Measurements from ENCODE around the gene CACNA1C.

The CACNA1C gene

DNA sequence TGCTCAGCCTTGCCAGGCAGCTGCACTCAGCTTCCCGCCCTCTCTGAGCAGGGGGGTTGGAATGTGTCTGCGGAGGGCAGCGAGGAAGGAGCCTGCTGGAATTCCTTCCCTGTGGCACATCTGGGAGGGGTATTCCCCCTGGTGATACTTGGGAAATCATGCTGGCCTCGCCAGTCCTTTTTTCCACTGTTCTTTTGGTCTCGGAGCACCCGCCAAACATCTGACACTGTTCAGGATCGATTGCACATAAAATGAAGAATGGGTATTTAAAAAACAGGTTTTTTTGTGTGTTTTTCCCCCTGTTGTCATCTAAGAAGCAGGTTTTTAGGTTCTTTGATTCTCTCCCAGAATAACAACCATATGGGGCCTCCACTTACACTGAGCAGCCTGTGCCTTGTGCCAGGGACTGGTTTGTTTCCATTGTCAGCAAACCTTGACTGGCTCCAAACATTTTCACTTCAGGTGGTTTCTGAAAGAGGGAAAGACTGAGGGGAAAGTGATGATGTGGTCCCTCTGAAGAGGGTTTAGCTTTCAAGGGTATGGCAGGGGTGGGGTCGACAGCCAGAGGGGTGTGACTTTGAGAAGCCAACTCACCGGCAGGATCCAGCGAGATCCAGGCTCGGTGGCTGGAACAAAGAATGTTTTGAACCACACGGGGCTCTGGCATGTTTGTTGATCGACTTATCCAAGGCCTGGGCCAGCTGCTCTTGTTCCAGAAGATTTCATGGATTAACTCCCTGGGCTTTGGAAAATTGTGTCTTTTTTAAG, 215.1 kb downstream of the CACNA1C start:
- in situ Hi-C loops (cut with HindIII; ENCODE audit: low sequenced_read_pairs) = loop anchor here (25.0 kb wide), 1 partner anchor 106 kb away; no protein-coding TSS in a partner anchor

DNA sequence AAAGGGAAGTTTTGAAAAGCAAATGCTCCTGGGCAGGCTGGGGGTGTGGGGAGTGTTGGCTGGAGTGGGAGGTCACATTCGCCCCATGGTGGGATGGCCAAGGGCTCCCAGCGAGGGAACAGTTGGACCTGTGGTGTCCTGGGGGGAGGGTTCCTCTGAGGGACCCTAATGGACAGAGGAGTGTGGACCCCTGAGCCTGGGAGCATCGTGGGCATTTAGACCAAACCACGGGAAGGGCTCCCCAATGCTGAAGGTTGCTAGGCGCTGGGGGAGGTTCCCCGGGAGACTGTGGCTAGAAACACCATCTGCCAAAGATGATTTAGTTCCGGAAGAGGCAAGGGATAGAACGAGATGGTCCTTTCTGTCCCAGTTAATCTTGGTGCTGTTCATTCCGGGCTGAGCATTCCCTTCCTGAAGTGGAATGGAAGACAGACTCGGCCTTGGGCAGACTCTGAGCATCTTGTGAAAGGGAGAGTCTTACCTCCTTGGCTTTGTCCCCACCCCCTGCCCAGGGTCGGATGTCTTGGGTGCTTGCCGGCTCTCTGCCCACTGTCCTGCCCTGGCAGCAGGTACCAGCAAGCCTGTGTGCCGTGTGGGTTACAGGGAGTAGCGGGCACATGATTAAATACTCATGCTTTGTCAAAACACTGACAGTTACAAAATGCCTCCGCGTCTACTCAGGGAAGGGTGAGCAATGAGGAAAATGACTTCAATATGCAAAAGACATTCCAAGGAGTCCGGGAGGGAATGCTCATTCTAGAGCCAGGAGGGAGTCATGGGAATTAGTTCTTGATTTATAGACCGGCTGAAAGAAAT, 215.9 kb downstream of the CACNA1C start:
- in situ Hi-C loops (cut with HindIII; ENCODE audit: low sequenced_read_pairs) = loop anchor here (25.0 kb wide), 1 partner anchor 106 kb away; no protein-coding TSS in a partner anchor

DNA sequence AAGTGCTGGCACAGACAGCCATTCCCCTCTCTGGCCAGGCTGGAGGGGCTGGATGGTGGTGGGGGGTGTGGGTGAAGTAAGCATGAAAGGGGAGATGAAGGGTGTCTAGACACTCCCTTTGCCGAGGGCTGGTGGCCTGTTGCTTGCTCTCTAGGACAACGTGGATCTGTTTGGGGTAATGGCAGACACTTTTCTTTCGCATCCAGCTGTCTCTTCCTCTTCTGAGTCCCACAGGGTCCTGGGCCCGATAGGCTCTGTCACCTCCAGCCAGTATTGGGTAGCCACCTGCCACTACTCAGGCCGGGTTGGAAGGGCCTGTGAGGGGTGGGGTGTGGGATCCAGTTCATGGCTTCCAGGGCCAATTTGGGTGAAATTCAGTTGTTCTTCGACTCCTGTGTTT, 218.1 kb downstream of the CACNA1C start:
- in situ Hi-C loops (cut with HindIII; ENCODE audit: low sequenced_read_pairs) = loop anchor here (25.0 kb wide), 1 partner anchor 109 kb away; no protein-coding TSS in a partner anchor

DNA sequence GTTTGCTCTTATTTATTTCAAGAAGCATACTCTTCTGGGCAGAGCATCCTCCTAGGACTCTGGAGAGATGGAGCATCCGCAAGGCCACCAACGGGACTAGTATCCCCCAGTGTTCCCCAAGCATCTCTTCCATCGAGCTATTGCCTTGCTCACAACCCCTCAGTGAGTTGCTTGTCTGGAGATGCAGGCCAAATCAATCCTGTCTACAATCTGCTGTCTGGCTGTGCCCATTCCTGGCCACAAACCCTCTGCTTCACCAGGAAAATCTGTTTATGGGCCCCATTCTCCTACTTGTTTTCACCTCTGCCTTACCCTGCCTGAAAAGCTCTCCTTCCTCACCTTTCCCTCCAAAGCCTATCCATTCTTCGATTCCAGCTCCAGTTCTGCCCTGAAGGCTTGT, 219.2 kb downstream of the CACNA1C start:
- in situ Hi-C loops (cut with HindIII; ENCODE audit: low sequenced_read_pairs) = loop anchor here (25.0 kb wide), 1 partner anchor 110 kb away; no protein-coding TSS in a partner anchor

DNA sequence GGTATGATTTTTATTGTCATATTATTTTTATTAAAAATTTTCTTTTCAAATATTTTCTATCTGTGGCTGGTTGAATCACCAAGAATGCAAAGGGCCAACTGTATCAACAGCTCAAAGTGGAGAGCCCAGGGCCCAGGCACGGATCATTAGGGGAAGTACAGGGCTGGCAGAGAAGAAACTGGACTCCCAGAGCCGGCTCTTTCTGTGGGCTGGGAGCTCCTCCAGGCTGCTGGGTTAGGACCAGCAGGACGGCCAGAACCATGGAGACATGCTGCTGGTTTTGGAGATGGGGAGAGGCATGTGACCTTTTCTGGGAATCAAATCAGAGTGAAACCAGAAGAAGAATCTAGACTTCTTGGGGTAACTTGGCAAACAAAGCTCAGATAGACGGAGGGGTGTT, 220.5 kb downstream of the CACNA1C start:
- in situ Hi-C loops (cut with HindIII; ENCODE audit: low sequenced_read_pairs) = loop anchor here (25.0 kb wide), 1 partner anchor 111 kb away; no protein-coding TSS in a partner anchor

DNA sequence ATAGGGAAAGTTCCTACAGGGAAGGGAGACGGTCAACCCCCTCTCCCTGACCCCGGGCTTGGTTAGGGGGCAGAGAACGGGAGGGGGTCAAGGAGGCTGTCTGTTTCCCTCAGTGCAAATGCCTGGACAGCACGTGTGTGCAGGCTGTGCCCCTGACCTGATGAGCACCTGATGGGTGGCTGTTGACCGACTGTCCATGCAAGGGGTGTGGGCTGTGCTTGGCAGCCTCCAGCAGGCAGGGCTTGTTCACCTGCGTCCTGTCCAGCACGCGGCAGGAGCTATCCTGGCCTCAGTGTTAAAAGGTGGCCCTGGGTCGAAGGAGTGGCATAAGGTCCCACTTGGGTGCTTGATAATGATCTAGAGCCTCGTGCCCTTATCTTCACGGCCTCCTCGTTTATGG, 221.0 kb downstream of the CACNA1C start:
- in situ Hi-C loops (cut with HindIII; ENCODE audit: low sequenced_read_pairs) = loop anchor here (25.0 kb wide), 1 partner anchor 111 kb away; no protein-coding TSS in a partner anchor

DNA sequence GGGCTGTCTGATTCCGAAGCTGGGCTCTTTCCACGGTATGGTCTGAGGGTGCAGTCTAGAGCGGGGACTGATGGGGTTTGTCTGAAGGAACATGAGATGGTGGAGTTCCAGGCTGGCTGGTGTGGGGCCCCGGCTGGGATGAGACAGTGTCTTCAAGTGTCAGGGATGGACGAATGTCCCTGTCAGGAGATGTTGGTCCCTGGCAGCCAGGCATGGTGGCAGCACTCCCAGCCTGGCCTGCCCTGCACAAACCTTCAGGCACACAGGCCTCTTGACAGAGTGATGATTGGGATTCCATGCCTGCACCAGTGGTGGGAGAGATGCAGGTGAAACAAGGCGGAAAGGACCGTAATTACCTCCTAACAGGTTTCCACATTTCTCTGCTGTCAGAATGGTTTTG, 221.9 kb downstream of the CACNA1C start:
- in situ Hi-C loops (cut with HindIII; ENCODE audit: low sequenced_read_pairs) = loop anchor here (25.0 kb wide), 1 partner anchor 112 kb away; no protein-coding TSS in a partner anchor

DNA sequence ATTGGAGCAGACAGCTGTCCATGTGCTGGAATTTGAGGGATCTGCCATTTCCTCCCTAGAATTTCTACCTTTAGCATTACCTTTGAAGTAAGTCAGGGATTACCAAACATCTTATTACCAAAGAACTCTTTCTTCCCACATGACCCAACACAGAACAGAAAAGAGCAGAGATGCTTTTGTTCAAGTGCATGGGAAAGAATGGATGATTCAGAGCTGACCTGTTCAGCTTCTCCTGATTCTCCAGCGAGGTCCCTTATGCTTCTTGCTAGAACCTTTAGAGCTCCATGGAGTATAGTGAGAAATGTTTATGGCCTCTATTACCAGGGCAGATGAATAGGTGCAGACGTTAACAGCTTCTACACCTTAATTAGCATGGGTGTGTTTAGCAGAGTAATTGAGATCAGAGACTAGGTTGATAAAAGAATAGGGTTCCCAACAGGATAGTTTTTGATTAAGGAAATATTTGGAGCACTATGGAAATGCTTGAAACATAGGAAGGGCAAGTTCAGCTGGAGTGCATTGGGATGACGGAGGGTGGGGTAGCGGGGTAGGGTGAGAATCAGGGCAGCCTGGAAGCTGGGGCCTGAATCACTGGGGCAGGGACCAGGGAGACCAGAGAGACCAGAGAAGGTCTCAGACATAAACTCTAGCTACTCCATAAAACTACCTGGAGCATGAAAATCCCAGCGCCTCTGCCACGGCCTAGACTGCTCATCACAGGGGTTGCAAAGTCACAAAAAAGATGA, 223.7 kb downstream of the CACNA1C start:
- in situ Hi-C loops (cut with HindIII; ENCODE audit: low sequenced_read_pairs) = no loop called here

DNA sequence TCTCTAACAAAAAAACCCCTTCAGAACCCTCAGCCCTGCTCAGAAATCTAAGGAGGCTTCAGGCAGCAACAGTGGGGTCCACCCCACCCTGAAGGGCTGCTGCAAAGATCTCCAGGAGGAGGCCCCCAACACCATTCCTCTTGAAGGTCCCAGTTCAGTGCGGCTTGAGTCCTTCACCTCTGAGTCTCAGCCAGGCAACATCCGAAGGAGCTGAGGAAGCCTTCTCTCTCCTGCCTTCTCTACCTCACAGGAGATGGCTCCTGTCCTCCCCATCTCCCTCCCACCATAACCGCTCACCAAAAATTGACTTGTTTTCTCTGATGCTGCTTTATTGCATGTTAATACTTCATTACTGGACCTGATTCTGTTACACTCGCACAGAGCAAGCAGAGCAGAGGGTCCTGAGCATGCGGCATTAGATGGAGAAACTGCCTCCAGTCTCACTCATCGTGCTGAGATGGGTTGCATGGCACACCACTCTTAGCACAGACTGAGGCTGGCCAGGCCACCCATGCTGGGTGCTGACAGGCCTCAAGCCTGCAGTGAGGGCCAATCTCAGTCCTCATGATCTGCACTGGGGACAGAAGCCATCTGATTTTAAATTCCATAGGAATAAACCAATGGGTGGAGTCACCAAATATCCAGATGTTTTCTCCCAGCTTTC, 224.8 kb downstream of the CACNA1C start:
- in situ Hi-C loops (cut with HindIII; ENCODE audit: low sequenced_read_pairs) = no loop called here

DNA sequence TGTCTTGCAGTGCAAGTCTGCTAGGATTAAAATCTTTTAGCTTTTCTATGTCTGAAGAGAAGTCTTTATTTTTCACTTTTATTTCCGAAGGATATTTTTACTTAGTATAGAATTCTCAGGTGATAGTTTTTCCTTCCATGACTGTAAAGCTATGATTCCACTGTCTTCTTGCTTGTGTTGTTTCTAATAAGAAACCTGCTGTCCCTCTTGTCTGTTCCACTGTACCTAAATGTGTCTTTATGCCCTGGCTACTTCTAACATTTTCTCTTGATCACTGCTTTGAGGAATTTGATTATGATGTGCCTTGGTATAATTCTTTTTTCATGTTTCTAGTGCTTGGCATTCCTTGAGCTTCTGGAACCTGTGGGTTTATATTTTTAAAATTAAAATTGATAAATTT, 228.7 kb downstream of the CACNA1C start:
- in situ Hi-C loops (cut with HindIII; ENCODE audit: low sequenced_read_pairs) = no loop called here

DNA sequence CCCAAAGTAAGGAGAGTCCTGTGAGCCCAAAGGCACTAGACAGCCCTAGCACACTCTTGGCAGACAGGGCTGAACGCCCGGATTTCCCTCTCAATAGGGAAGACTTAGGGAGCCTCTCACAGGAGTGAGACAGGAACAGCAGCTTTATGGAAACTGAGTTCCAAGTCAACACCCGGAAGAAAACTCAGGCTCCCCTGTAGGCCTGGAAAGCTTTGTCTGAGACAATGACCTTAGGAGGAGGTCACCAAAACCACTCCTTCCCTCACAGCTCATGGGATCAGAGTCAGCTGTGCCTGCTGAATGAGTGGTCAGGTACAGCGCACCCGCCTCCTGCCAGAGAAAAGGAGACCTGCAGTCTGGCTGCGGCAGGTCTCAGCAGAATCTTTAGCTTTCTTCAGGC, 229.5 kb downstream of the CACNA1C start:
- in situ Hi-C loops (cut with HindIII; ENCODE audit: low sequenced_read_pairs) = no loop called here

DNA sequence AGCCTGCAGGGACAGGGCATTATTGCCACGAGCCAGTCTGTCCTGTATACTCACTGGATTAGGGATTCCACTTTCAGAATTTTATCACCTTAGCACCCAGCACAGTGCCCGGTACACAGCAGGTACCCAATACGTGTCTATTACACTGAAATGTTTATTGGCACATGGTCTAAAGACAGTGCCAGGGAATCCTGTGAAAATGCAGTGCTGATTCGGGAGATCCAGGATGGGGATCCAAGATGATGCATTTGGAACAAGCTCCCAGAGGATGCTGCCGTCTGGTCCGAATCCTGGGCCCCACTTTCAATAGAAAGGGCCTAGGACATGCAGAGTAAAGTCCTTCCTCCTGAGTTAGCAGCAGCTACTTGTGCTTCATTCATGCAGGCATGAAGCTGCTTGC, 230.7 kb downstream of the CACNA1C start:
- in situ Hi-C loops (cut with HindIII; ENCODE audit: low sequenced_read_pairs) = no loop called here

DNA sequence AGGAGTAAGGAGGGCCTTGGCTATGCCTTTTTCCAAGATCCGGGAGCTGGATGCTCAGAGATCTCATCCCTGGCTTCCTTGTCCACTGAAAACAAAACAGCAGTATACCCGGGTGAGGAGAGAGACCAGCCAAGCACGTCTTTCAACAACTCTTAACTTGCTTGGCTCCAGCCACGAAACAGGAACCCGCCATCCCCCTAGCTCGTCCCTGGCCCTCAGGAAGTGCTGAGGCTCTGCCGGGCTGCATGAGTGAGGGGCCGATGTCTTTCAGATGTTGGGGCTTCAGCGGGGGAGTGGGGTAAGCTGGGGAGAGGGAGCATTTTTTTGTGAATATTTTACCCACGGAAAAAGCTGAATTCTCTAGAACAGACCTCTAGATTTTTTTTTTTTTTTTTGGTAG, 231.1 kb downstream of the CACNA1C start:
- in situ Hi-C loops (cut with HindIII; ENCODE audit: low sequenced_read_pairs) = no loop called here

DNA sequence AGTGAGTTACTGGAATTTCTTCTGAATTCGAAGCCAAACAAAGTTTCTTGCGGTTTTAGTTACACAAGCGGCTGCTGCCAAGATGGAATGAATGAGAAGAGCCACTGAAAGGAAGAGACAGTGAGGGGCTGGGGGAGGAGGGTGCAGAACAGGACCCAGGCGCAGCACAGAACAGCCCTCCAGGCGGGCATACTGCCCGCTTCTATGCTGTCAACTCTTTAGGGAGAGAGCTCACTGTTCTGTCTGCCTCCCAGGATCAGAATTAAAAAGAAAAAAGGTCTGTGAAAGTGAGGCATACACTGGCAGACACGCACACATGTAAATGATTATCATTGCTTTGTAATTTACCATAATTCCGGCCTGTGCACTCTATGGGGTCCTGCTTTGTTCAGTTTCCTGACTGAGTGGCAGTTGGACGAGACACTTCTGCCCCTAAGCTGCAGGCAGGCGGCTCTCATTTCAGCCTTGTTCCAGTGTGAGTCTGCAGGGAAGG, 231.6 kb downstream of the CACNA1C start:
- in situ Hi-C loops (cut with HindIII; ENCODE audit: low sequenced_read_pairs) = no loop called here

DNA sequence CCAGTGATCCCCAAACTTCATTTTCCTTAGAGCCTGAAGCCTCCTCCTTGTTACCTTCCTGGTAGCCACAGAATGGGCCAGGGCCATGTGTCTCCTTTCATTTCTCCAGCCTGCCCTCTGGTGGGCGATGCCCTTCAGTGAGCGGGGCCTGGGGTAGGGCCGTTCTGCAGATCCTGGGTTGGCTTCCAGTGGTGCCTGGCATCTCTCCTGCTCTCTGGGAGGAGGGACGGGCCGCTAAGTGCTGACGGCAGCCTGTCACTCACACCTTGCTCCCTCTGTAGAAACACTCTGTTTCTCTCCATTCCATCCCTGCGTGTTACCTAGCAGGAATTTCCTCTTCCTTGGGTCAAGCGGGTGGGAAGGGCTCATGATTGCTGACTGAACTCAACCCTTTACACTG, 232.1 kb downstream of the CACNA1C start:
- in situ Hi-C loops (cut with HindIII; ENCODE audit: low sequenced_read_pairs) = no loop called here

DNA sequence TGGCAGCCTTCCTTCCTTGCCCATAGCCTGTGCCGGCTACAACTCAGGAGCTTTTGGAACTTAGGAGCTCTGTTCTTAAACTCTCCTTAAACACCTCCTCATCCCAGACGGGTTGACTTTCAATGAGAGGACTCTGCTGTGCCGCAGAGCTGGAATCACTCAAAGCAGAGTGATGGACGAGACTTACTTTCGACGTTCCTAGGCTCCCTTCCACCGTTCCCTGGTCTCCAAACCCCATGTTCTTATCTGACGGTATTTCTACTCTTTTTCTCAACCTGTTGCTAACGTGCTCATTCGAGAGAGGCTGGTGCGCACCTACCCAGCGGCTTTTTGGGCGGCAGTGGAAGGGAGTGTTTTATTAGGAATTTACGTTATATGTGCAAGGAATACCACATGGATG, 232.7 kb downstream of the CACNA1C start:
- in situ Hi-C loops (cut with HindIII; ENCODE audit: low sequenced_read_pairs) = no loop called here

DNA sequence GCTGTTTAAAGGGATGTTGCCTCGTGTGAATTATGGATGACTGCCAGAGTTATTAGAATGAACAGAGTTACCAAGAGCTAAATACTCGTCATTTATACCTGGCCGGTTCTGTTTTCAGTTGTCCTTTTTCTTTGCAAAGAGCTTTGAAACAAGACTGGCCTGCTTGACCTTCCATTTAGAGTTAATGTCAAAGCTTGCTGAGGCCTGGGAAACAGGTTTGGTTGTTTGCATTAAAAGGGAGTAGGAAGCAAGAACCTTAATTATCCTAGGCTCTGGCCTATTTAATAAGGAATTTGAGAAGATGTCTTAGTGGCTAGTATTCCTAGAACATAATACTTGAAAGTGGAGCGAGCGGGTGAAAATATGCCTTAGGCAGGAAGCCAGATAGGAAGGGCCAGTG, 233.3 kb downstream of the CACNA1C start:
- in situ Hi-C loops (cut with HindIII; ENCODE audit: low sequenced_read_pairs) = no loop called here

DNA sequence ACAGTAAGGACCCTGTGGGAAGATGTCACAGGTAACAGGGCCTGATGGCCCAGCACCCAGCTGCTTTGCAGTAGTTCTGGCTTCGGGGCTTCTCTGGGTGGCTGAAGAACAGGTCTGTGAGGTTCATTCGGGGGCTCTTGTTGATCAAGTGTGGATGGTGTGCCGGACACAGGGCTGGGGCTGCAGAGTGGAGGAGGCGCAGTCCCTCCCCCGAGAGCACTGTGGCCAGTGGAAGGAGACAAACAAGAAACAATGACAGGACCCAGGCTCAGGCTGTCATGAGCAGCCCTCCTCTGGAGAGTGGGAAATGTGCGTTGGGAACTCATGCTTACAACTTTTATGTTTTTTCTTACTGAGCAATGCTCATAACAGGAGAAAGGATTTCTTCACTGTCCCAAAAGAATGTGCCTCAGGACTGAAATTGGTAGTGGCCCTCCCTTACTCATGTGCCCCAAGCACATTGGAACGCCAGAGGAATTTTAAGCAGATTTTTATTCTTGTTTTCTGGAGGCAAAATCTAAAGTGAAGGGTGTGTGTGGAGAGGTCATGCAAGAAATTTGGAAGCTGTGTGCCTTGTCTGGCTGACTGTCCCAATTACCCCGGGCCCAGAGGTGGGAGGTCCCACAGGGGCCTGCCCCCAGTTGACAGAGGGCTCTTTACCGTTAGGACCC, 233.8 kb downstream of the CACNA1C start:
- in situ Hi-C loops (cut with HindIII; ENCODE audit: low sequenced_read_pairs) = no loop called here

DNA sequence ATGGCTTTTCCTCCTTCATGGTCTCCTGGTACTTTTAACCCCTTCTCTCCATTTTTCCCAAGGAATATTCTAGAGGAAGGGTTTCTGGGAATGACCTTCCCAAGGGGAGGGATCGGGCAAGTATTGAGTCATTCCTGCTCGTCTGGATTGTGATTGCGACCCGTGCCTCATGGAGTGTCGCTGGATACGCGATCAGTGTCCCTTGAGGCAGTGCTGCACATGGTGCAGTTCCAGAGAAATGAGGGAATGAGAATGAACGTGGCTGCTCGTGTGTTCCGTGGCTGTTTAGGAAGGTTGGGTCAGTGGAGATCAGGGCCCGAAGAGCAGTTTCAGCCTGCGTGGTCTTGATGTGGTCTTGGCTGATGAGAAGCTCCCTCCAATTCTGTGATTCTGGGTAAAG, 234.4 kb downstream of the CACNA1C start:
- in situ Hi-C loops (cut with HindIII; ENCODE audit: low sequenced_read_pairs) = no loop called here

DNA sequence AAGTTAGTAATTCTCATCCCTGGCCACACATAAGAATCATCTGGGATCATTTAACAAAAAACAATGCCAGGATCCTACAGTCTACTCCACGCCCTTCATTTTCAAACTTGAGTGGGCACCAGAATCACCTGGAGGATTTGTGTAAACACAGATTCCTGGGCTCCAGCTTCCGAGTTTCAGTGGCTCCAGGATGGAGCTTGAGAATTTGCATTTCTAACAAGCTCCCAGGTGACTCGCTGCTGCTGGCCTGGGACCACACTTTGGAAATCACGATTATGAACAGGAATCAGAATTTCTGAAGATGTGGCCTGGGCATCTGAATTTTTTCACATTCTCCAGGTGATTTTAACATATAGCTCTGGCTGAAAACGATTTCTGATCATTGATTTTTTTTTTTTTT, 234.8 kb downstream of the CACNA1C start:
- in situ Hi-C loops (cut with HindIII; ENCODE audit: low sequenced_read_pairs) = no loop called here
